Central memory CD8-positive, alpha-beta T cell (primary cell): ENCODE results near the gene CLASP2.
A peak's percentile ranks its signal among the peaks of the same experiment; 100 is the strongest.

ENCODE experiments used
- ATAC-seq: fragments of 150-1000 bp; cut with Tn5 transposase; replicated peaks from 2 replicates; pipeline ENCODE4 v1.10.0; 2022; ENCODE audit warnings: mild to moderate bottlenecking, moderate FRiP score, moderate number of reproducible peaks; ENCODE audit not compliant: poor library complexity, severe bottlenecking; ENCODE audit errors: extremely low read depth
- DNase-seq, 2 donors: peaks; one replicate each; pipeline ENCODE4 v3.0.0; 2021; ENCODE audit warnings: low spot score in 2 of 2
- H3K27ac Mint-ChIP-seq: one replicate; pipeline ENCODE4 v1.8.0; 2022; ENCODE audit warnings: low read depth, mild to moderate bottlenecking, moderate library complexity, mixed read lengths
- H3K27me3 Mint-ChIP-seq: one replicate; pipeline ENCODE4 v1.8.0; 2022; ENCODE audit warnings: mixed read lengths
- H3K36me3 Mint-ChIP-seq: one replicate; pipeline ENCODE4 v1.8.0; 2022; ENCODE audit warnings: mild to moderate bottlenecking, moderate library complexity, mixed read lengths; ENCODE audit not compliant: insufficient read depth
- H3K4me1 Mint-ChIP-seq: one replicate; pipeline ENCODE4 v1.8.0; 2022; ENCODE audit warnings: mixed read lengths
- H3K4me3 Mint-ChIP-seq: one replicate; pipeline ENCODE4 v1.8.0; 2022; ENCODE audit warnings: mild to moderate bottlenecking, moderate library complexity, mixed read lengths
- H3K9me3 Mint-ChIP-seq: one replicate; pipeline ENCODE4 v1.8.0; 2022; ENCODE audit warnings: mixed read lengths

The CLASP2 gene

DNA sequence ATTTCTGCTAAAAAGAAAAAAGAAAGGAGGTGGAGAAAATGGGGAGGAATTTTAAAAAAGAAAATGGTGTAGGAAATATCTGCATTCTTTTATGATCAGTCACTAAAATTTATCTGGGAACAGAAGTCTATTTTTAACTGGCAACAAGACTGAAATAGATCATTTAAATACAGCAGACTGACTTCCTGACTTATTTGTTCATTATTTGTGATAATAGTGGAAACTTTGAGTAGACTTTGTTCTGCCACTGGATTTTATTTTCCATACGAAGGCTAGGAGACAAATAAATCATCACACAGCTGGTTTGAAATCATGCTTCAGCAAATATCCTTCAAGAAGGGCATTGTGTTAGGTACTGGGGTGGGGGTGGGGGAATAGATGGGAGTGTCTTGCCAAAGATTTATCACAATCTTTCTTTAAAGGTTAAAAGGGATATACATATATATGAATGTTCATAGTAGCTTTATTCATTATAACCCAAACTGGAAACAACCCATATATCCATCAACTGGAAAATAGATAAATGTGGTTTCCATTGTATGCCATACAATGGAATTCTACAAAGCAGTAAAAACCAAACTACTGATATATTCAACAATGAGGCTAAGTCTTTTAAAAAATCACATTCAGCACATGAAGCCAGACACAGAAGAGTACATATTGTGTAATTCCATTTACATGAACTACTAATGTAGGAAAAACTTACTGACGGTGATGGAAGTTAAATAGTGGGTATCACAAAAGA is 4.7 kb upstream of the CLASP2 start:
- ATAC-seq (no peak), DNase-seq (no peak)
- no peak overlapping the region for H3K27ac Mint-ChIP-seq
- no peak overlapping the region for H3K4me3 Mint-ChIP-seq
- no peaks in the 10 kb centered on the region for H3K4me1 Mint-ChIP-seq
- H3K9me3 Mint-ChIP-seq = no peaks in the 10 kb centered on the region
- H3K36me3 Mint-ChIP-seq = peaks cover 7% of the 10 kb centered on the region
- H3K27me3 Mint-ChIP-seq = peaks cover 13% of the 10 kb centered on the region

DNA sequence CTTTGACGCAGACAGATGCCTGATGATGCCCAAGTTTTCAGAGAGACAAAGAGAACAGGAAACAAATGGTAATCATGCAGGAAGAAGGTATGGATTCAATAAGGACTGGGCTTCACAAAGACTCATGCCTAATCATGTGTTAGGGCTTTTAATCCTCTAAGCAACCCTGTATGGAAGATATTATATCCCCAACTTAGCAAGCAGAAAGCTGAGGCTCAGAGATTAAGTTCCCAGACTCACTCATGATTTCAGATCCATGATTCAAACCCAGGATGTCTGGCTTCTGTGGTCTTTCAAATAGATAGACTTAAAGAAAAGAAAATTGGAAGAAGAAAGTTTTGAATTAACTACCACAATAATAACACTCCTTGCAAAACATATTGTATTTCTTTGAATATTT is 4.1 kb upstream of the CLASP2 start:
- Mint-ChIP-seq H3K36me3 (peaks cover 10% of the 10 kb centered on the region), H3K4me1 (no peaks in the 10 kb centered on the region), H3K4me3 (no peak overlapping the region), H3K27me3 (peaks cover 8% of the 10 kb centered on the region), H3K9me3 (no peaks in the 10 kb centered on the region), H3K27ac (no peak overlapping the region)
- DNase-seq = no peak
- ATAC-seq = no peak

GRCh38 chr3:33718595-33718907 is 497 bp upstream of the CLASP2 start:
- Mint-ChIP-seq H3K4me1 (no peaks in the 10 kb centered on the region), H3K27ac (no peak overlapping the region), H3K36me3 (peaks cover 13% of the 10 kb centered on the region), H3K4me3 (peak overlapping the region; percentile 87), H3K27me3 (no peaks in the 10 kb centered on the region), H3K9me3 (no peaks in the 10 kb centered on the region)
- no peak for DNase-seq
- ATAC-seq = no peak

- peaks cover 13% of the 10 kb centered on the region for H3K36me3 Mint-ChIP-seq
- no peaks in the 10 kb centered on the region for H3K27me3 Mint-ChIP-seq
- no peaks in the 10 kb centered on the region for H3K9me3 Mint-ChIP-seq
- no peak overlapping the region for H3K27ac Mint-ChIP-seq
- no peaks in the 10 kb centered on the region for H3K4me1 Mint-ChIP-seq
- no peak for ATAC-seq
- DNase-seq = no peak
- H3K4me3 Mint-ChIP-seq = peak overlapping the region; percentile 87
Measured at GRCh38 chr3:33717616-33717865, 513 bp downstream of the CLASP2 start.

GRCh38 chr3:33716227-33716626 is 1.8 kb downstream of the CLASP2 start:
- peak overlapping the region; percentile 87 for H3K4me3 Mint-ChIP-seq

DNA sequence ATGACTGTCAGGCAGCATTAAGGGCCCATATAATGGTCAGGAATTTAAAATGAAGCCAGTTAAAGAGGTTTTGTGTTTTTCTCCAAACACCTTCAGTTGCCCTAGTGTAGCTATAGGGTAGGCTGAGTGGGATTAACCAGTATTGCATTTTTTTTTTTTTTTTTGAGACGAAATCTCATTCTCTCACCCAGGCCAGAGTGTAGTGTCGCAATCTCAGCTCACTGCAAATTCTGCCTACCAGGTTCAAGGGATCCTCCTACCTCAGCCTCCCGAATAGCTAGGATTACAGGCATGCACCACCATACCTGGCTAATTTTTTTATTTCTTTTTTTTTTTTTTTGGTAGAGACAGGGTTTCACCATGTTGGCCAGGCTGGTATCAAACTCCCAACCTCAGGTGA is 7.0 kb downstream of the CLASP2 start:
- Mint-ChIP-seq H3K9me3 (no peaks in the 10 kb centered on the region), H3K4me3 (no peak overlapping the region), H3K36me3 (peaks cover 3% of the 10 kb centered on the region), H3K27me3 (no peaks in the 10 kb centered on the region), H3K4me1 (peaks cover 28% of the 10 kb centered on the region), H3K27ac (no peak overlapping the region)
- DNase-seq (no peak), ATAC-seq (no peak)

More at GRCh38 chr3:33716227-33716626, 1.8 kb downstream of the CLASP2 start:
- Mint-ChIP-seq H3K9me3 (no peaks in the 10 kb centered on the region), H3K27me3 (no peaks in the 10 kb centered on the region), H3K4me1 (no peaks in the 10 kb centered on the region), H3K27ac (no peak overlapping the region), H3K36me3 (peaks cover 13% of the 10 kb centered on the region)
- ATAC-seq (no peak), DNase-seq (no peak)

GRCh38 chr3:33706056-33706455 is 12.0 kb downstream of the CLASP2 start:
- Mint-ChIP-seq H3K4me1 (peaks cover 50% of the 10 kb centered on the region), H3K9me3 (peaks cover 6% of the 10 kb centered on the region), H3K4me3 (no peak overlapping the region), H3K27ac (no peak overlapping the region), H3K27me3 (no peaks in the 10 kb centered on the region), H3K36me3 (peaks cover 3% of the 10 kb centered on the region)
- ATAC-seq (no peak), DNase-seq (no peak)

- Mint-ChIP-seq H3K9me3 (peaks cover 6% of the 10 kb centered on the region), H3K4me1 (peaks cover 50% of the 10 kb centered on the region), H3K27ac (no peak overlapping the region), H3K4me3 (no peak overlapping the region), H3K36me3 (peaks cover 3% of the 10 kb centered on the region), H3K27me3 (no peaks in the 10 kb centered on the region)
- no peak for ATAC-seq
- no peak for DNase-seq
Measured at GRCh38 chr3:33704891-33705290, 13.2 kb downstream of the CLASP2 start.

GRCh38 chr3:33699275-33699674 is 18.8 kb downstream of the CLASP2 start:
- Mint-ChIP-seq H3K4me1 (peaks cover 42% of the 10 kb centered on the region), H3K27ac (no peak overlapping the region), H3K36me3 (peaks cover 3% of the 10 kb centered on the region), H3K27me3 (no peaks in the 10 kb centered on the region), H3K9me3 (peaks cover 6% of the 10 kb centered on the region), H3K4me3 (no peak overlapping the region)
- DNase-seq (no peak), ATAC-seq (no peak)

DNA sequence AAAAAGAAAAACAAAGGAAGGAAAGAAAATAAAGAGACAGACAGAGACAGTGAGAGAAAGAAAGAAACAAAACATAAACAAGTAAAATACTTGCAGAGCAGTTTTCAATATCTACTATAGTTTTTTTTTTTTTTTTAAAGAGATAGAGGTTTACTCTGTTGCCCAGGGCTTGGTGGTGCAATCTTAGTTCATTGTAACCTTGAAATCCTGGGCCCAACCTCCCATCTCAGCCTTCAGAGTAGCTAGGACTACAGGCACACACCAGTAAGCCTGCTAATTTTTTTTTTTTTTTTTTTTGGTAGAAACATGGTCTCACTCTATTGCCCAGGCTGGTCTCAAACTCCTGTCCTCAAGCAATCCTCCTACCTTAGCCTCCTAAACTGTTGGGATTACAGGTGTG is 23.1 kb downstream of the CLASP2 start:
- ATAC-seq = no peak

GRCh38 chr3:33690341-33690740 is 27.7 kb downstream of the CLASP2 start:
- peaks cover 11% of the 10 kb centered on the region for H3K4me1 Mint-ChIP-seq
- H3K9me3 Mint-ChIP-seq = no peaks in the 10 kb centered on the region
- ATAC-seq (no peak), DNase-seq (no peak)
- H3K27ac Mint-ChIP-seq = no peak overlapping the region
- H3K36me3 Mint-ChIP-seq = peaks cover 8% of the 10 kb centered on the region
- no peaks in the 10 kb centered on the region for H3K27me3 Mint-ChIP-seq
- H3K4me3 Mint-ChIP-seq = no peak overlapping the region

More for the DNA sequence above, 23.1 kb downstream of the CLASP2 start:
- no peak for DNase-seq
- no peaks in the 10 kb centered on the region for H3K9me3 Mint-ChIP-seq
- H3K27ac Mint-ChIP-seq = peak overlapping the region; percentile 38
- H3K36me3 Mint-ChIP-seq = peaks cover 5% of the 10 kb centered on the region
- H3K27me3 Mint-ChIP-seq = no peaks in the 10 kb centered on the region
- peaks cover 26% of the 10 kb centered on the region for H3K4me1 Mint-ChIP-seq
- no peak overlapping the region for H3K4me3 Mint-ChIP-seq

- Mint-ChIP-seq H3K4me3 (no peak overlapping the region), H3K9me3 (no peaks in the 10 kb centered on the region), H3K36me3 (peaks cover 16% of the 10 kb centered on the region), H3K4me1 (no peaks in the 10 kb centered on the region), H3K27me3 (no peaks in the 10 kb centered on the region), H3K27ac (no peak overlapping the region)
- ATAC-seq (no peak), DNase-seq (no peak)
Measured at GRCh38 chr3:33687406-33688010, 30.5 kb downstream of the CLASP2 start.

- ATAC-seq (no peak), DNase-seq (no peak)
- H3K27me3 Mint-ChIP-seq = no peaks in the 10 kb centered on the region
- no peak overlapping the region for H3K27ac Mint-ChIP-seq
- peaks cover 25% of the 10 kb centered on the region for H3K36me3 Mint-ChIP-seq
- peaks cover 4% of the 10 kb centered on the region for H3K4me1 Mint-ChIP-seq
- no peak overlapping the region for H3K4me3 Mint-ChIP-seq
- H3K9me3 Mint-ChIP-seq = peaks cover 4% of the 10 kb centered on the region
Measured at GRCh38 chr3:33682770-33683169, 35.3 kb downstream of the CLASP2 start.
